NCI-H446 (cell line): ENCODE measurements around the gene U2SURP.
A peak's percentile ranks its signal among the peaks of the same experiment; 100 is the strongest.
"Not testable (repeated sequence)": the region's sequence is repeated elsewhere in the genome, so short reads cannot be mapped to it uniquely, and the experiment has no call there.

ENCODE experiments used
- DNase-seq, 2 experiments: peaks; one replicate each; lab custom pipeline; 2025; lab: John Stamatoyannopoulos, UW

Gene U2SURP

GRCh38 chr3:143014921-143015320 lies 13.6 kb downstream of the U2SURP start:
- DNase-seq, result no peak

GRCh38 chr3:143016321-143016972 lies 15.1 kb downstream of the U2SURP start:
- peak in 1 of 2 experiments; percentile 34 for DNase-seq

DNA sequence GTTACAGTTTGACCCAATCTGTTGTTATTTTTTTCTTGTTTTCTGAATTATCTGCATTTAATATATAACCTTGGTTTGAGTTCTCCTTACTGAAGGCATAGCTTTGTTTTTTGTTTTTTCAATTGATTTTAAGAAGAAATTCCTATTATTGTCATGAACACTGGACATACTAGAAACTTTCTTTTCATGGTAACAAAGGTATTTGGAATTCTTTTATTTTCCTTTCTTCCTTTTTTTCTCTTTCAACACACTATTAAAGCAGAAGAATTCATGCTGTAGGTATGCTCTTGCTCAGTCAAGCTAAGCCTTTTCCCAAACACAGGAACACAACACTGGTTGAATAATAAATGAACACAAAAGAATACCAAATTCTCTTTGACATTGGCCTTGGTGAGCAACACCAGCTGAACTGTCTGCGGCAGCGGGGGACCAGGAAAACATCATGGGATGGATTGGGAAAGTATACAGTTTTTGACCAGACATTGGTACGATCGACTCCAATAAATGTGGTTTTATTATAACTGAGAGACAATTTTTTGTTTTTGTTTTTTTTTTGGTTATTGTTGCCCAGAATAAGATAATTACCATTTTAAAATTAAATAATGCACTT lies 23.1 kb downstream of the U2SURP start:
- DNase-seq, result no peak

GRCh38 chr3:143031327-143031726 lies 30.0 kb downstream of the U2SURP start:
- DNase-seq, result no peak

DNA sequence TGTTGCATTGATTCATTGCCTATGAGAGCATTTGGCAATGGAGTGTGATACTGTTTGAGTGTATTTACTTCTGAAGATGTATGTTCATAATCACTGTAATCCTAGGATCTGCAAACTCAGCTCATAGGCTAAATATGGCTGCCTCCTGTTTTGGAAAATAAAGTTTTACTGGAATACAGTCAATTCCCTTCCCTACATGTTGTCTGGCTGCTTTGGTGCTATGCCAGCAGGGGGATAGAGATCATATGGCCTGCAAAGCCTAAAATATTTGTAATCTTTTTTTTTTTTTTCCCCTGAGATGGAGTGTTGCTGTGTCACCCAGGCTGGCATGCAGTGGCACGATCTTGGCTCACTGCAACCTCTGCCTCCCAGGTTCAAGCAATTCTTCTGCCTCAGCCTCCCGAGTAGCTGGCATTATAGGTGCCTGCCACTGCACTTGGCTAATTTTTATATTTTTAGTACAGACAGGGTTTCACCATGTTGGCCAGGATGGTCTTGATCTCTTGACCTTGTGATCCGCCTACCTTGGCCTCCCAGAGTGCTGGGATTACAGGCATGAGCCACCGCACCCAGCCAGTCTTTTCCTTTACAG lies 30.5 kb downstream of the U2SURP start:
- DNase-seq, result peak in 1 of 2 experiments; percentile 26

GRCh38 chr3:143035466-143036211 lies 34.3 kb downstream of the U2SURP start:
- DNase-seq, result no peak

DNA sequence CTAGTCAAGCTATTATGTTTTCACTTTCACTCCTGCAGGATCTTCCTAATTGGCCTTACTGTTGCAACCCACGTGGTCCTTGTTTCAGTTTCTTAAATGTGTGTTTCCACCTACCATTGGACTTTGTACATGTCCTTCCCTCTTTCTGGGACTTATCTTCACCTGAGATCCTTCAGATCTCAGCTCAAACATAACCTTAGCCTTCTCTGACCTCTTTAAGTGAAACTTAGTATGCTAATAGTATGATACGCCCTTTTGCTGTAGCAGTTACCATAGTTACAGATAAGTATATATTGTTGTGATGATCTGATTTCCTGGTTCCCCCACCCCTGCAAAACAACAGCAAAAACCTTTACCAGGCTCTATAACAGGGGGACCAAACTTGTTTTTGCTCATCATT lies 35.2 kb downstream of the U2SURP start:
- no peak for DNase-seq

GRCh38 chr3:143037867-143038266 lies 36.5 kb downstream of the U2SURP start:
- DNase-seq, result no peak

DNA sequence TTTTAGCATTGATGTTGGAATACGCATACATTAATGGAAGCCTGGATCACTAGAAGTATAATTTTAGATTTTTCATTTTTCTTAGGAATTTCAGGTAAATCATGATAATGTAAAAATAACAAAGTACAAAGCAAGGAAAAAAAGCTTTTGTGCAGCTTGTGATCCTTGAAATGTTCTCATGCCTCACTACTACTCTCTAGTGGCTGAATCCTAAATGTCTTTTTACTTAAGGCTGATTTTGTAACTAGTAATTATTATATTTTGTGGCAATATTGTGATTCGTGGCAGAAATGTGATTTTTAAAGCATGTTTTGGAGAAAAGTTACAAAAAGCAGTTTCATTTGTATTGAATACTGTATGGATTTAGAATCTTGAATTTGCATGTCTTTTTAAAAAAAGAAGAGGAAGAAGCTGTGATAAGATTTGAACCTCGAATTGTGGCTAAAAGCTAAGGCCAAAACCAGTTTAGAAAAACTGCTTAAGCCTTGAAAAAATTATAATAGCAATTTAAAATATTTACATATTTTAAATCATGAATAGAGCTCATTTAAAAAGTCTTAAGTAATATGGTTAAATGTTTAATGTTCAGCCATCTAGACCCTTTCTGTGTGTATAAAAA lies 39.0 kb downstream of the U2SURP start:
- DNase-seq, result peak; percentile 9 to 36

- no peak for DNase-seq
These were observed 40.5 kb downstream of the U2SURP start for GRCh38 chr3:143041903-143042302.

- no peak for DNase-seq
These were observed 44.3 kb downstream of the U2SURP start for GRCh38 chr3:143045639-143046038.

DNA sequence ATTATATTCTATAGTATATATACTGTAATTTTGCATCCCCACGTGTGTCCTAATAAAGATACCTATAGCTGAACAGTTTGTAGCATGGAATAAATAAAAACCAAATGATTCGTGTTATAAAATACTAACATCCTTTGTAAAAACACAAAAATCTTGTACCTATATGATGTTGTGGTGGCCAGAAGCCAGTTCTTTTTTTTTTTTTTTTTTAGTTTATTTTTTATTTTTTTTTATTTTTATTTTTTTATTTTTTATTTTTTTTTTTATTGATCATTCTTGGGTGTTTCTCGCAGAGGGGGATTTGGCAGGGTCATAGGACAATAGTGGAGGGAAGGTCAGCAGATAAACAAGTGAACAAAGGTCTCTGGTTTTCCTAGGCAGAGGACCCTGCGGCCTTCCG lies 44.7 kb downstream of the U2SURP start:
- not testable (repeated sequence) for DNase-seq

- no peak for DNase-seq
These were observed 52.6 kb downstream of the U2SURP start for GRCh38 chr3:143054011-143054410.

- no peak for DNase-seq
These were observed 55.0 kb downstream of the U2SURP start for GRCh38 chr3:143056372-143056771.

DNA sequence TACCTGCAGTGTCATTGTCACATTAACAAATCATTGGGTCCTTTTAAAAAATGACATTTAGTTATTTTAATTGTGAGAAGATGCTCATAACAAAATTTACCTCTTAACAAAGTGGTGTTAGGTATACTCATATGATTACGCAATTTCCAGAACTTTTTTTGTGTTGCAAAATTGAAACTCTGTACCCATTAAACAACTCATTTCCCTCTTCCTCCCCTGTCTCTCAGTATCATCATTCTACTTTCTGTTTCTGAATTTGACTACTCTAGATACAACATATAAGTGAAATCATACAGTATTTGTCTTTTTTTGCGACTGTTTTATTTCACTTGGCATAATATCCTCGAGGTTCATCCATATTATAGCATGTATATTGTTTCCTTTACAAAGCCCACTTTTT lies 59.5 kb downstream of the U2SURP start:
- no peak for DNase-seq

DNA sequence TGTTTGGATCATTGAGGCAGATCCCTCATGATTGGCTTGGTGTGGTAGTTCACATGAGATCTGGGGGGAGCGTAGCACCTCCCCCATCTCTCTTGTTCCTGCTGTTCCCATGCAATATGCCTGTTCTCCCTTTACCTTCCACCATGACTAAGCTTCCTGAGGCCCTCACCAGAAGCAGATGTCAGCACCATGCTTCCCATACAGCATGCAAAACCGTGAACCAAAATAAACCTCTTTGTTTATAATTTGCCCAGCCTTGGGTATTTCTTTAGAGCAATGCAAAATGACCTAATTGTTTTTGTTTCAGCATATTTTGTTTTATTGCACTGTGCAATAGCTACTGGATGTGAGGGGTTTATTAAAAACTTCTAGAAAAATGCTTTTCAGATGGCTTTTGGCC lies 61.6 kb downstream of the U2SURP start:
- no peak for DNase-seq

GRCh38 chr3:143064777-143065176 lies 63.4 kb downstream of the U2SURP start:
- DNase-seq, result no peak

- DNase-seq, result no peak
These were observed 64.0 kb downstream of the U2SURP start for GRCh38 chr3:143065364-143065763.

DNA sequence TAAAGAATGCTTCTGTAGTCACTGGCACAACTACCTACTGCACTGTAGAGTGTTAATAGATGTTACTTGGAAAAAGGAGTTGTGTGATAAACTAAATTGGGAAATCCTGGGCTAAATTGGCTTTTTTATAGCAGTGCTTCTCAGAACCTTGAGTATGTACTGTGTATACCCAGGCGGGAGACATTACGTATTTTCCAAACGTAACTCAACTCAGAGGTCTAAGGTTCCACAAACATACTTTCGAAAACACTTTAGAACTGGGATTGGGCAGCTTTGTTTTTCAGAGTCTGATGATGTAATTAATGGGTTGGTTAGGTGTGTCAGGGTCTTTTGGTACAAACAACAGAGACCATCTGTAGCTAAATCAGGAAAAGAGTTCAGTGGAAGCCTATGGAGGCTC lies 64.7 kb downstream of the U2SURP start:
- no peak for DNase-seq

DNA sequence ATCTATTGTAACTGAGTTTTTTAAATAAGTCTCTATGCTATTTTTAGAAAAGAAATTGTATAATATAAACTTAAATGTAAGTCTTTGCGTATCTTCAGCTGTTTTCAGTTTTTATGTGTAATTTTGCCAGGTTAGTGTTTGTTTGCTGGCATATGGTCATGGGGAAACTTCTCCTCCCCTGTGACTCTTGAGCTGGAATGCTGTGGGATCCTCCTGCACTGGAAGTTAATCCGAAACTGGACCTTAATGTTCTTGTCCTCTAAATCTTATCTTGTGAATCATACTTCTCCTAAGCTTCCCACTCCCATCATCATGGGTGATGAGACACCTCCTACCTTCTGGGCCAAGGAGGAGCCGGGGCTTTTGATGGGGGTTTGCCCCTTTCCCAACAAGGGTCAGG lies 65.8 kb downstream of the U2SURP start:
- DNase-seq, result no peak

- no peak for DNase-seq
These were observed 66.7 kb downstream of the U2SURP start for GRCh38 chr3:143068059-143068458.

GRCh38 chr3:143070977-143071551 lies 69.7 kb downstream of the U2SURP start:
- DNase-seq, result no peak
